ENCODE measurements around the gene KCNMA1. TPM values are rescaled to one million over a fixed set of nuclear protein-coding genes. Genes with fewer than 3 reads are reported as not detected.
A peak's percentile ranks its signal among the peaks of the same experiment; 100 is the strongest.

The KCNMA1 gene
- total RNA-seq, 1 donor from 2014 or later, result 44.0 TPM

- ATAC-seq, result no peak
- DNase-seq (ENCODE audit: low spot score), result no peak
Measured at GRCh38 chr10:76995023-76995422, 642.6 kb downstream of the KCNMA1 start.

DNA sequence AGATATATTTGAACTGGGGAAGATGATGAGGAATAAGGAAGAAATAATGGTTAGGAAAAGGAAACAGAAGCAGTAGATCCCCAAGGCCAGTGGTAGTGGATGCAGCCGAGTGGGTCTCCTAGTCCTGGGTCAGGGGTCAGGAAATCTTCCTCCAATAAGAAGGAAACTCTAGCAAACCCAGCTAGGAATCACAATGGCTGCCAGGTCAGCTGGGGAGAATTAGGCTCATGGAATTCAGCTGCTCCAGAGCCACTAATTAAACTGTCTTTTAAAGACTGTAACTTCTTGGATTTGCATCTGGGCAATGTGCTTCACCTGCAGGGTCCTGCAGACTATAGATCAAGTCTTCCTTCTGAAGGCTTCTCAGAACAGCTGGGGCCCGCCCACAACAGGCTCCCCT, 644.4 kb downstream of the KCNMA1 start:
- ATAC-seq (no peak), DNase-seq (ENCODE audit: low spot score) (no peak)

DNA sequence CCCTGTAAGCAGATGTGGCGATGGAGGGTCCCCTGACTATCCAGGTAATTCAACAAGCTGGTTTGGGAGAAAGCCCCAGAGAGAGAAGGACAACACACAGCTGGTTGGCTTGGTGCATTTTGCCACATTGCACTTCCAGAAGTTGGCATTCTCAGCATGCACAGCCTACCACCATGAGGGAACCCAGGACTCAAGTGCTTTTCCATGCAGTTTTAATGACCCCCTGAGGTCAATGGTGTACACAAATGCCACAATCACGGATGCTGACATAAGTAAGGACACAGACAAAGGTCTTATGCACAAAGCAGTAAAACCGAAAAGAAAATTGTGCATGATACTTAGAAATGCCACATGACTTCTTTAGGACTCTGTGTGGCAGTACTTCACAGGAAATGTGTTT, 645.1 kb downstream of the KCNMA1 start:
- no peak for ATAC-seq
- no peak for DNase-seq (ENCODE audit: low spot score)

DNA sequence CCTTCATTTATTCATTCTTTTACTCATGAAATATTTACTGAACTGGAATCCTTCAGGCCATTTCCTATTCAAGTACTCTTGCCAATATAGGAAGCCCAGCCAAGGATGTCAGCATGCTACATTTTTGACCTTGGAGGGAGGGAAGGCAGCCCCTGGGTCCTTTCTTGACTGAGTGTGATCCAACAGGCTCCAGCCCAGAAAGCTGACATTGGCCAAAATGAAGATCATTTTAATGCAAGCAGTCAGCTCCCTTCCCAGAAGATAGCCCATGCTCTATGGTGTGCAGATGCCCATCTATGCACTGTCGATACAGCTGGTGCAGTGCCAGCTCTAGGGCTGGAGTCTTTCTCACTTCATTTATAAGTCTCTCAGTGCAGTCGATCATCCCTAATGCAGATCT, 646.0 kb downstream of the KCNMA1 start:
- ATAC-seq (no peak), DNase-seq (ENCODE audit: low spot score) (no peak)

GRCh38 chr10:76990561-76990960, 647.0 kb downstream of the KCNMA1 start:
- ATAC-seq (no peak), DNase-seq (ENCODE audit: low spot score) (no peak)

GRCh38 chr10:76984559-76985443, 652.8 kb downstream of the KCNMA1 start:
- DNase-seq (ENCODE audit: low spot score) (peak; percentile 65), ATAC-seq (peak; percentile 98)

GRCh38 chr10:76983624-76984023, 654.0 kb downstream of the KCNMA1 start:
- DNase-seq (ENCODE audit: low spot score) (no peak), ATAC-seq (no peak)

DNA sequence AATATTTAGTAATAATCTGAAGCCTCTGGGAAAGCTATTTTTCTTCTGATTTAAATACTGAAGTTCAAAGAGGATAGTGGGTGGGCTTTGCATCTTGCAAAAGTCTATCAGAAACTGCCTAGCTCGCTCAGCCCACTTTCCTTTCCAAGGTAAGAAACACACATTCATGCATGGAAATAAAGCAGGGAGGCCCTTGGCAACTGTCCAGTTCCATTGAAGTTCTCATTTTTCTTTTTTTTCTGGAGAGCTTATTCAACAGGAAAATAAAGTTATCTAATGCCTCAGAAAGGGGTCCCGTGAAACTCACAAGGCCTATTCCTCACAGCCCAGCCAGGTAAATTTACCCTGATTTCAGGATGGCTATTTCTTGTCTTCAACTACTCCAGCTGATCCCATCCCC, 654.9 kb downstream of the KCNMA1 start:
- DNase-seq (ENCODE audit: low spot score) (no peak), ATAC-seq (no peak)

- DNase-seq (ENCODE audit: low spot score) (no peak), ATAC-seq (no peak)
Measured at GRCh38 chr10:76981251-76981650, 656.4 kb downstream of the KCNMA1 start.

DNA sequence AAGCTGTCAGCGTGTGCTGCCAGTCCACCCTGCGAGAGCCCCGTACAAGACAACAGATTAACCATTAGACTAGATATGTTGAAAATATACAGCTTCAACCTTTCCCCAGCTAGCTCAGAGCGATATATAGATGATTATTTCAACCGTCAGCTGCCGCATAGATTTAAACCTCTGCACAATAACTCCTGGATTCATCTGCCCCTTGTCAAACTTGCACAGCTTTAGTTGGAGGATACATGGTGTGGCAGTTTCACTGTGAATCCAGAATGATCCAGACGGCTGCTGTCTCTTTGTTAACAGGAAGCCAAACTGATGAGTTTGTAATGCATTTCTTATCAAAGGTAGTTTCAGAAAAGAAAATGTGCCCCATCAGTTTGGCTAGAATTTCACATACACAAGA, 659.7 kb downstream of the KCNMA1 start:
- no peak for ATAC-seq

DNA sequence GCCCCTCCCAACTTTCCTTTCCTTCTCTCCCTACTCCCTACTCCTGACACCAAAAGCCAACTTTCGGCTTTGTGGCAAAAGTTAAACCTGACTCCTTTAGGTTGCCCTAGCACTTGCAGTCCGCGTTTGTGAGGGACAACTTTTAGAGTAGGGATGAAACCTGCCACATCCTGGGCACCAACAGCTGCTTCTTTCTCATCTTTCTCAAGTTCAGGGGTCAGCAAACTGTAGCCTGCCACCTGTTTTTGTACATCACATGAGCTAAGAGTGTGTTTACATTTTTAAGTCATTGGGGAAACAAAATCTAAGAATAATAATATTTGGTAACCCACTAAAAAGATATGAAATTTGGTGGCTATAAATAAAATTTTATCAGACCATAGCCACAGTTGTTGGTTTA, 660.6 kb downstream of the KCNMA1 start:
- ATAC-seq (no peak), DNase-seq (ENCODE audit: low spot score) (no peak)

More for the DNA sequence above, 659.7 kb downstream of the KCNMA1 start:
- no peak for DNase-seq (ENCODE audit: low spot score)

GRCh38 chr10:76976142-76976541, 661.5 kb downstream of the KCNMA1 start:
- ATAC-seq (no peak), DNase-seq (ENCODE audit: low spot score) (no peak)

DNA sequence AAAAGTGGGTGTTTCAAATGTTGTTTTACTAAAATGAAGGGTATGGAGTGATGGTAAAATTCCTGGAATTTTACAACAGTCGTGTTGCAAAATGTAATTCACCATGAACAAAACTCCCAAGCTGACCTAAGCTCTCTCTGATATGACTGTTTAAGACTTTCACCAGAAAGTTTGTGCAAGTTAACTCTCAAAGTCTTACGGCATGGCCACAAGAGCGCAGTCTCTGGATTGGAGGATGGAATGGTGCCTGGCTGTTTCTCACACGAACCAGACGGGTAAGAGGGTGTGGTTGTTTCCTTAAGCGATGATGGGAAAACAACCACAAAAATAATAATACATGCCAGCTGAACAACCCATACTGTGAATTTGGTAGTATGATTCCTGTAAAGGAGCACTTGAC, 662.5 kb downstream of the KCNMA1 start:
- DNase-seq (ENCODE audit: low spot score) (no peak), ATAC-seq (no peak)

DNA sequence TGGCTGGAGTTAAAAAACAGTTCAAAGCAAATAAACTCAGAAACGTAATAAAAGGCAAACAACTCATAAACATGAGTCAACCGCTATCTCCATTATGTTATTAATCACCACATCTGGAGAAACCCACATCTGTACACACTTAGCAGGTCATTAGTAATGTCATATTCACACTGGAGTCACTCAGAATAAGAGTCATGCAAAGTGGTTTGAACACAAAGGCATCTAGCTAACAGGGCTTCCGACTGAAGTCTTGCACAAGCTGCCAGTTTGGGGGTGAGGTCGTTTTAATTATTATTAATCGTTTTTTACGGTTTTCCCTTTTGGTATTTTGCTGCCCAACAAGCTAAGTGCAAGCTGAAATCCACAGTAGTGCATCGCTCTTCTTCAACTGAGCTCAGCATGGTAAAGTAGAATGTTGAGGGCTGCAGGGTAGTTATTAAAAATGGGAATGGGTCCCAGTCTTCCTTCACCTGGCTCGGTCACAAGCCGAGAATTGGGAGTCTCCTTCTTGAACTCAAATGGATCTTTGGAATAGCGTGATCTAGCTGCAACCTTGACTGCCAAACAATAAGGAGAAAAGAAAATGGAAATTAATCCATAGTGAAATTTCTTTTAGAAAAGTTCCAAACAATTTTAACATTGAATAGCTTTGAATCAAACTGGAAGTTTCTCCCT, 663.5 kb downstream of the KCNMA1 start:
- ATAC-seq, result no peak

GRCh38 chr10:76973091-76974016, 664.3 kb downstream of the KCNMA1 start:
- DNase-seq (ENCODE audit: low spot score) (no peak), ATAC-seq (no peak)

More for the DNA sequence above, 663.5 kb downstream of the KCNMA1 start:
- no peak for DNase-seq (ENCODE audit: low spot score)

GRCh38 chr10:76972541-76972940, 665.1 kb downstream of the KCNMA1 start:
- DNase-seq (ENCODE audit: low spot score), result no peak
- ATAC-seq, result no peak

- ATAC-seq (no peak), DNase-seq (ENCODE audit: low spot score) (no peak)
Measured at GRCh38 chr10:76971547-76972170, 665.9 kb downstream of the KCNMA1 start.

GRCh38 chr10:76970711-76971519, 666.7 kb downstream of the KCNMA1 start:
- ATAC-seq (no peak), DNase-seq (ENCODE audit: low spot score) (no peak)

DNA sequence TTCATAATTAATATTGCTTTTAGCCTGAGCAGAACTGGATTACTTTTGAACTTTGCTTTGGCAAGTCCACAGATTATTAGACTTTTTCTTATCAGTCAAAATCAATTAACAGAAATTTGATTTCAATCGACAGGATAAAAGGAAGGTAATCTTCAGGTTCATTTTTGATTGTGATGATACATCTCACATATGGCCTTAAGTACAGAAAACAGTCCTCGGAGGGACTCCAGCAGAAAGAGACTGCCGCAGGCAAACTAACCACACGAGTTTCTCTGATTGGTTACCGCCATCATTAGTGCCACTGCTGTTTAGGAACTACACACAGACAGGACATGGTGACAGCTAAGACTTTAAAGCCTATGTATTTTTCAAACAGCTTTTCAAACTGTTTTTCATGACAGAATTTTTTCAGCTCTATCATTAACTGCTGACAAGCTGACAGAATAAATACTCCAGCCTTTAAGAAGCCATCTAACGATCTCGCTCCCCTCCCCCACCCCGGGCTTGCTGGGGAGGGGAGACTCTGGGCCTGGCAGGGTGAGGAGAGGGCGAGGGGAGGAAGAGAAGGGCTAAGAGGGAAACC, 668.2 kb downstream of the KCNMA1 start:
- no peak for DNase-seq (ENCODE audit: low spot score)
- ATAC-seq, result no peak
